Natural killer cell treated with Interleukin-12 subunit alpha and Interleukin-12 subunit beta and Interleukin-15 and Interleukin-18, amount 100 ng/mL, for 72 hours (primary cell): Measurements from ENCODE around the gene PMEPA1. TPM values are rescaled to one million over a fixed set of nuclear protein-coding genes. Genes with fewer than 3 reads are reported as not detected.
A peak's percentile ranks its signal among the peaks of the same experiment; 100 is the strongest.

Source experiments
- ATAC-seq, 2 donors: fragments of 150-1000 bp; cut with Tn5 transposase in 1 of 2; sonication (Bioruptor Pico), chemical (Tn5 transposase) in 1 of 2; 2 replicates each; pipeline ENCODE4 v1.10.0; 2021
- DNase-seq: peaks from one replicate; pipeline ENCODE4 v3.0.0; 2022; ENCODE audit warnings: low spot score
- H3K27ac Mint-ChIP-seq, 2 donors: 1 replicate in 1 of 2; 2 replicates in 1 of 2; pipeline ENCODE4 v1.8.0; 2022; ENCODE audit warnings: mixed read lengths in 2 of 2, mild to moderate bottlenecking in 1 of 2, moderate library complexity in 1 of 2
- H3K27me3 Mint-ChIP-seq, 2 donors: 1 replicate in 1 of 2; 2 replicates in 1 of 2; pipeline ENCODE4 v1.8.0; 2022; ENCODE audit warnings: mixed read lengths in 2 of 2
- H3K36me3 Mint-ChIP-seq: one replicate; pipeline ENCODE4 v1.8.0; 2022; ENCODE audit warnings: mixed read lengths
- H3K4me1 Mint-ChIP-seq, 2 donors: 1 replicate in 1 of 2; 2 replicates in 1 of 2; pipeline ENCODE4 v1.8.0; 2022; ENCODE audit warnings: low read depth in 2 of 2, mixed read lengths in 2 of 2, mild to moderate bottlenecking in 1 of 2
- H3K4me3 Mint-ChIP-seq: one replicate; pipeline ENCODE4 v1.8.0; 2022; ENCODE audit warnings: mixed read lengths
- H3K9me3 Mint-ChIP-seq: 2 replicates; pipeline ENCODE4 v1.8.0; 2022; ENCODE audit warnings: mixed read lengths
- total RNA-seq, 2 donors: library from RNA; stranded (reverse); gene quantifications; one replicate each; pipeline ENCODE4 v1.2.3, GENCODE V29; 2022

PMEPA1 gene, protein sequence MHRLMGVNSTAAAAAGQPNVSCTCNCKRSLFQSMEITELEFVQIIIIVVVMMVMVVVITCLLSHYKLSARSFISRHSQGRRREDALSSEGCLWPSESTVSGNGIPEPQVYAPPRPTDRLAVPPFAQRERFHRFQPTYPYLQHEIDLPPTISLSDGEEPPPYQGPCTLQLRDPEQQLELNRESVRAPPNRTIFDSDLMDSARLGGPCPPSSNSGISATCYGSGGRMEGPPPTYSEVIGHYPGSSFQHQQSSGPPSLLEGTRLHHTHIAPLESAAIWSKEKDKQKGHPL
- total RNA-seq = under 1 TPM in 1 of 2 donors, not detected in 1; 0.08 TPM

DNA sequence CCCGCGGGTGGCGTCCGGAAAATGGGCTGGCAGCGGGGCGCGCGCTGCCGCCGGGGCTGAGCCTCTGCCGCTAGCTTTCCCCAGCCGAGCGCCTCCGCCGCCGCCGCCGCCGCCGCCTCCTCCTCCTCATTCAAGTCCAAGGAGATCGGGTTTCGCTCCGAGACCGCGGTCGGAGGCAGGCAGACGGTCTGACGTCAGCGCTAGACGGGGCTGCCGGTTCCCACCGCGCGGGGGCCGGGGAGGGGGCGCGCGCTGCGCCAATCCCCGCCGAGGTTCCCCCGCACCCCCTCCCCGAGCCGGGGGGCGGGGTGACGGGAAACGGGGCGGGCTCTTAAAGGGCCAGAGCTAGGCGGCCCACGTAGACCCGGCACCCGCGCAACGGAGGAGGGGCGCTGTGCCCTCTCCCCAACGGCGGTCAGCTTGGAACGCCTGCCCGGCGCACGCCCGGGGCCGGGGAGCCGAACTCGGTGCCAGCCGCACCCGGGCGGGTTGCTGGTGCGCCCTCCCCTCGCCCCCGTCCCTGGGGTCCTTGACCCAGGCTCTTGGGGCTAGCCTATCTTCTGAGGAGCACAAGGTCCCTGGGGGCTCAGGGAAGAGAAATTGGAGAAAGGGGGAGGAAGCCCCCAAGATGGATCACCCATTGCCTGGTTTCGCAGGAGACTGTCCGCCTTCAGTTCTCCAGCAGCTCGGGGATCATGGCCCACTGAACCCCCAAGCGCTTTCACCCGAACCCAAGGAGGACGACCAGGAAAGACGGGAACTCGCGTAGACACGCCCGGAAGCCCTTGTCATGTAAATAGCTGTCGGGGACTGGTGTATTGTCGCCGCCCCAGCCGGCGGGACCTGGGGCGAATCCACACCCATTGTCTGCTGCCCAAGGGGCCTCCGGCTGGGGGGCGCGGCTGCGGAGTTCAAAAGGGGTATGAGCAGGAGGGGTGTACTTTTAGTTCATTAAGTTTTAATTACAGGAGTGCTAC, at the start of gene PMEPA1:
Gene PMEPA1, minus strand, starts transcription at position 193 of the 977 bp plus-strand sequence. CDS start 433 bp downstream, outside the sequence.
- H3K9me3 Mint-ChIP-seq = no peaks in the 10 kb centered on the region
- DNase-seq = peak; percentile 89
- peak; percentile 92 to 93 for ATAC-seq
- H3K4me3 Mint-ChIP-seq = peak within 1 kb of the TSS; percentile 91
- H3K36me3 Mint-ChIP-seq = peaks cover 5% of the 10 kb centered on the region
- peak within 1 kb of the TSS in 1 of 2 donors; percentile 42 for H3K27ac Mint-ChIP-seq
- peaks cover 8 to 12% of the 10 kb centered on the region in 2 donors for H3K4me1 Mint-ChIP-seq
- H3K27me3 Mint-ChIP-seq = peaks cover 14 to 31% of the 10 kb centered on the region in 2 donors

GRCh38 chr20:57757767-57758166, 48.0 kb upstream of the PMEPA1 start:
- Mint-ChIP-seq H3K9me3 (no peaks in the 10 kb centered on the region), H3K27me3 (peaks cover 19 to 46% of the 10 kb centered on the region in 2 donors), H3K36me3 (no peaks in the 10 kb centered on the region), H3K4me1 (no peaks in the 10 kb centered on the region), H3K4me3 (no peak overlapping the region), H3K27ac (no peak overlapping the region)
- ATAC-seq (no peak), DNase-seq (no peak)

- Mint-ChIP-seq H3K4me1 (no peaks in the 10 kb centered on the region), H3K27me3 (peaks cover 16 to 41% of the 10 kb centered on the region in 2 donors), H3K9me3 (no peaks in the 10 kb centered on the region), H3K36me3 (no peaks in the 10 kb centered on the region), H3K27ac (no peak overlapping the region), H3K4me3 (no peak overlapping the region)
- ATAC-seq = no peak
- DNase-seq = no peak
Observed at GRCh38 chr20:57756921-57757320, 47.1 kb upstream of the PMEPA1 start.

DNA sequence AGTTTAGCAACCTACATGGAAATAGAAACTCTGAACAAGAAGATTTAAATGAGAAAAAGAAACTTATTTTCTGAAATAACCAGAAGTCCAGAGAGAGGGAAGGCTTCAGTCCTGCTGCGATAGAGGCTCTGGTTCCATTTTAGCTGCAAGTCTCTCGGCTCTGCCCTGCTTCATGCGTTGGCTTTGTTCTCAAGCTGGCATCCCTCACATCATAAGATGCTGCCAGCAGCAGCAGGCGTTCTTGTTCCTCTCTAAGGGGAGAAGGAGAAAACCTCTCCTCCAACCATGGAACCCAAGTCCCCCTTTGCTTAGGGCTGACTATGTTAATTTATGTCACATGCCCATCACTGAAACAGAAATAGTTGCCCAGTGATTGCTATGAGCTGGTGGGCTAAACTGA, 46.4 kb upstream of the PMEPA1 start:
- no peak overlapping the region for H3K27ac Mint-ChIP-seq
- H3K27me3 Mint-ChIP-seq = peaks cover 13 to 37% of the 10 kb centered on the region in 2 donors
- no peaks in the 10 kb centered on the region for H3K36me3 Mint-ChIP-seq
- H3K4me1 Mint-ChIP-seq = no peaks in the 10 kb centered on the region
- no peaks in the 10 kb centered on the region for H3K9me3 Mint-ChIP-seq
- H3K4me3 Mint-ChIP-seq = no peak overlapping the region
- DNase-seq (no peak), ATAC-seq (no peak)

DNA sequence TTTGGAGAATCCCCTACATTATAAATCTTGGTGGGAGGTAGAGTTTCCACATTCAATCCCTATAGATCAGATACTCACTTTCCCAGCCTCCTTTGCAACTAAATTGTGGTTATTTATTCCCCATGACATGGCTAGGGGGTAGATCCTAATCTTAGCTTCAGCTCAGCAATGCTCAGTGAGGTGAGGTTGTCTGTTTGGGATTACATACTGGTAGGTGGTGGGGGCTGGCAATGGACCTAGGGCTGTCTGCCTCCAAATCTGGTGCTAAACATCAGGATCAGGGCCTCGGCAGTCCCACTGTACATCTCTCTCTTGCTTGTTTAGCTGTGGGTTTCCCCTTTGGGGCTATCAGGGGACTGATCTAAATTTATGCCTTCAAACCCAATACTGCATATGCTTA, 45.8 kb upstream of the PMEPA1 start:
- Mint-ChIP-seq H3K4me3 (no peak overlapping the region), H3K36me3 (no peaks in the 10 kb centered on the region), H3K27ac (no peak overlapping the region), H3K9me3 (no peaks in the 10 kb centered on the region), H3K4me1 (no peaks in the 10 kb centered on the region), H3K27me3 (peaks cover 15 to 36% of the 10 kb centered on the region in 2 donors)
- no peak for ATAC-seq
- DNase-seq = no peak

GRCh38 chr20:57754190-57754589, 44.4 kb upstream of the PMEPA1 start:
- Mint-ChIP-seq H3K9me3 (no peaks in the 10 kb centered on the region), H3K36me3 (no peaks in the 10 kb centered on the region), H3K4me1 (peaks cover 0 to 3% of the 10 kb centered on the region in 2 donors), H3K27ac (no peak overlapping the region), H3K27me3 (peaks cover 20 to 28% of the 10 kb centered on the region in 2 donors), H3K4me3 (no peak overlapping the region)
- ATAC-seq (no peak), DNase-seq (no peak)

GRCh38 chr20:57753332-57754164, 43.7 kb upstream of the PMEPA1 start:
- no peak overlapping the region for H3K27ac Mint-ChIP-seq
- H3K4me1 Mint-ChIP-seq = peaks cover 3 to 9% of the 10 kb centered on the region in 2 donors
- H3K9me3 Mint-ChIP-seq = no peaks in the 10 kb centered on the region
- DNase-seq = no peak
- H3K27me3 Mint-ChIP-seq = peaks cover 24 to 25% of the 10 kb centered on the region in 2 donors
- no peak for ATAC-seq
- H3K36me3 Mint-ChIP-seq = no peaks in the 10 kb centered on the region
- no peak overlapping the region for H3K4me3 Mint-ChIP-seq

- H3K27me3 Mint-ChIP-seq = peaks cover 30 to 31% of the 10 kb centered on the region in 2 donors
- ATAC-seq (no peak), DNase-seq (no peak)
- no peak overlapping the region for H3K27ac Mint-ChIP-seq
- H3K9me3 Mint-ChIP-seq = no peaks in the 10 kb centered on the region
- H3K4me1 Mint-ChIP-seq = peaks cover 7 to 13% of the 10 kb centered on the region in 2 donors
- no peak overlapping the region for H3K4me3 Mint-ChIP-seq
- no peaks in the 10 kb centered on the region for H3K36me3 Mint-ChIP-seq
Observed at GRCh38 chr20:57751411-57751810, 41.6 kb upstream of the PMEPA1 start.

DNA sequence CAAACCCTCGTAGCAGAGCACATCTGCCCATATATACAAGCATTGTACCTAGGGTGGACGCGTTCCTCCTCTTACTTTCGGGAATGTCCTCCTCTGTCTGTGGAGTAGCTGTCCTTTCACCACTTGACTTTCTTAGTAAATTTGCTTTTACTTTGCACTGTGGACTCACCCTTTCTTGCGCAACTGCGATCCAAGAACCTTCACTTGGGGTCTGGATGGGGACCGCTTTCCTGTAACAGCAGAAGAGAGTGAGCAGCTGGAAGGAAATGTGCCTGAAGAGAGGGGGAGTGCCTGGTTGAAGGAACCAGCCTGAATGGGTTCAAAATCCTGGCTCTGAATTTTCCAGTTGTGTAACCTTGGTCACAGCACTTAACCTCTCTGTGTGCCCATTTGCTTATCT, 40.1 kb upstream of the PMEPA1 start:
- Mint-ChIP-seq H3K9me3 (no peaks in the 10 kb centered on the region), H3K27me3 (peaks cover 18 to 27% of the 10 kb centered on the region in 2 donors), H3K4me1 (peaks cover 7 to 13% of the 10 kb centered on the region in 2 donors), H3K27ac (no peak overlapping the region), H3K4me3 (no peak overlapping the region), H3K36me3 (no peaks in the 10 kb centered on the region)
- no peak for DNase-seq
- no peak for ATAC-seq

DNA sequence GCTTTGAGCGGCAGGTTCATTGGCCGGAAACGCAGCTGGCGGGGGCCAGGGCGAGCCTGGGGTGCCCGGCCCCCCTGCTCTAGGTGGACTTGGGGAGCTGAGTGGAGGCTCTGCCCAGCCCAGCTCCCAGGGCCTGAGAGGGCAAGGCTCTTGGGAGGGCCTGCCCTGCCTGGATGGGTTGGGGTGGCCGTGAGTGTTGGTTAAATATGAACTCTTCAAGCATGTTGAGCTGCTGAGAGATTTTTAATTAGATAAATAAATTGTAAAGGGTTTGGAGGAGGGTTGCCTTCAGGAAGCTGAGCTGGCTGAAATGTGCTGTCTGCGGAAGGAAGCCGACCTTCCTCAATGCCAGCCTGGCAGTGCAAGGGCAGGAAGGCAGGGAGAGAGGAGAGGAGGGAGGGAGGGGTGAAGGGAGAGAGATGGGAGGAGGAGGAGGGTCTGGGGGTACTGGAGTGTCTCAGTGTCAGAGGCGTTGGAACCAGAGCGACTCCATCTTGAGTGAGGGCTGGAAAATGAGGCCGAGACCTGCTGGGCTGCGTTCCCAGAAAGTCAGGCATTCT, 39.4 kb upstream of the PMEPA1 start:
- DNase-seq = no peak
- ATAC-seq = peak; percentile 14 to 60
- H3K4me3 Mint-ChIP-seq = peak overlapping the region; percentile 53
- no peak overlapping the region for H3K27ac Mint-ChIP-seq
- H3K27me3 Mint-ChIP-seq = peaks cover 12 to 26% of the 10 kb centered on the region in 2 donors
- no peaks in the 10 kb centered on the region for H3K36me3 Mint-ChIP-seq
- H3K4me1 Mint-ChIP-seq = peaks cover 7 to 13% of the 10 kb centered on the region in 2 donors
- no peaks in the 10 kb centered on the region for H3K9me3 Mint-ChIP-seq

GRCh38 chr20:57748601-57749130, 38.9 kb upstream of the PMEPA1 start:
- no peaks in the 10 kb centered on the region for H3K36me3 Mint-ChIP-seq
- DNase-seq (no peak), ATAC-seq (peak; percentile 71 to 78)
- peaks cover 7 to 13% of the 10 kb centered on the region in 2 donors for H3K4me1 Mint-ChIP-seq
- no peak overlapping the region for H3K27ac Mint-ChIP-seq
- H3K4me3 Mint-ChIP-seq = peak overlapping the region; percentile 53
- peaks cover 10 to 28% of the 10 kb centered on the region in 2 donors for H3K27me3 Mint-ChIP-seq
- no peaks in the 10 kb centered on the region for H3K9me3 Mint-ChIP-seq

DNA sequence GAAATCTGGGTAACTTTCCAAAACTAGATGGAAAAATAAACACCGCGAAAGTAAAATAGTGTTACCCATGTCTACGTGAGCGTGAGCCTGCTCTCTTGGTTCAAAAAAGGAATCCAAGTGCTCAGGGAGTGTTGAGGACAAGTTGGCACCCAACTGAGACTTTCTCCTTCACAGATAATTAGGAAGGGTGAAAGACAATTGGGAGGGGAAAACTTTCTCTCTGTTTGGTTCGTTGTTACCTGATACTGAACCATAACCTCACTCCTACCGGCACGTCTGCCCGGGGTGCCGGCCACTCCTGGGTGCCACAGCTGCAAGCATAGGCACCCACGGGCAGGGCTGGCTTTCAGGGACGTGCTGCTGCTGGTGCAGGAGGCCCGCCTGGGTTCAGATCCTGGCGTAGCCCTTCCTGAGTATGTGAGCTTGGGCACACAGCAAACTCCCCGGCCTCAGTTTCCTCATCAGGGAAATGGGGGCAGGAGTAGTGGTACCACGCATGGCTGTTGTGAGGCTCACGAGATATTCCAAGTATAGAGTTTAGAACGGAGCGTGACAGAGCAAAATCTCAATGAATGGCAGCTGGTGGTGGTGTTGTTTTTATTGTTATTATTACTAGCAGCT, 38.2 kb upstream of the PMEPA1 start:
- no peak for DNase-seq
- Mint-ChIP-seq H3K27me3 (peaks cover 10 to 29% of the 10 kb centered on the region in 2 donors), H3K9me3 (no peaks in the 10 kb centered on the region), H3K27ac (no peak overlapping the region), H3K36me3 (no peaks in the 10 kb centered on the region), H3K4me1 (peaks cover 7 to 13% of the 10 kb centered on the region in 2 donors), H3K4me3 (no peak overlapping the region)
- no peak for ATAC-seq
